Transverse colon (tissue), 4 donors: ENCODE data around the gene GNAI1. TPM values are rescaled to one million over a fixed set of nuclear protein-coding genes. Genes with fewer than 3 reads are reported as not detected.
A peak's percentile ranks its signal among the peaks of the same experiment; 100 is the strongest.

Source experiments
- DNase-seq: peaks from one replicate; pipeline ENCODE4 v3.0.0-alpha.2; 2019
- H3K27ac ChIP-seq, 4 donors: fragments of 200-600 bp; sonication (generic); 2 replicates each; pipeline ENCODE4 v1.5.1; 2016 to 2018; ENCODE audit warnings: inconsistent platforms in 4 of 4
- H3K27me3 ChIP-seq: fragments of 200-600 bp; sonication (generic); 2 replicates; pipeline ENCODE4 v1.5.1; 2017; ENCODE audit warnings: inconsistent platforms
- H3K36me3 ChIP-seq, 4 donors: fragments of 200-600 bp; sonication (generic); 2 replicates each; pipeline ENCODE4 v1.5.1; 2017 to 2019; ENCODE audit warnings: inconsistent platforms in 4 of 4
- H3K4me1 ChIP-seq, 4 donors: fragments of 200-600 bp; sonication (generic); 2 replicates each; pipeline ENCODE4 v1.5.1; 2017 to 2020; ENCODE audit warnings: inconsistent platforms in 4 of 4
- H3K4me3 ChIP-seq, 4 donors: fragments of 200-600 bp; sonication (generic); 1 replicate in 1 of 4; 2 replicates in 3 of 4; pipeline versions ENCODE4 v1.5.1 to v1.6.1; 2017 to 2019; ENCODE audit warnings: inconsistent platforms in 4 of 4
- H3K9me3 ChIP-seq, 2 donors: fragments of 200-600 bp; sonication (generic); 2 replicates each; pipeline ENCODE4 v1.5.1; 2017 to 2019; ENCODE audit warnings: inconsistent platforms in 2 of 2
- EP300 ChIP-seq: sonication (generic); formaldehyde crosslinking; IDR thresholded peaks from one replicate; pipeline ENCODE4 v1.6.1; 2017; ENCODE audit warnings: antibody characterized with exemption, low read depth
- POLR2A ChIP-seq: fragments of 450-650 bp; IDR thresholded peaks from one replicate; pipeline ENCODE4 v1.6.1; 2016; ENCODE audit warnings: antibody characterized with exemption, mild to moderate bottlenecking, moderate library complexity
- POLR2AphosphoS5 ChIP-seq, 3 donors: sonication (generic); formaldehyde crosslinking; IDR thresholded peaks; one replicate each; pipeline ENCODE4 v1.6.1; 2016; ENCODE audit warnings: antibody characterized with exemption in 3 of 3
- WGBS, 2 donors: methylation state at CpG; one replicate each; pipeline ENCODE4 v1.1.5; 2018; ENCODE audit warnings: low coverage in 1 of 2; 5-methylcytosine and 5-hydroxymethylcytosine counted together
- in situ Hi-C, 4 donors: fragments of 200-750 bp; cut with MboI; loops; one replicate each; pipeline versions ENCODE4 v1.15.0 to v1.15.1; 2017; ENCODE audit warnings: low sequenced_read_pairs in 3 of 4, low pct_ligation_motif_present in 1 of 4, low pct_unique_long_range_greater_than_20kb in 1 of 4
- intact Hi-C: fragments of 100-400 bp; cut with DNase I; formaldehyde crosslinking; loops from one replicate; pipeline ENCODE4 v1.15.1; 2023; ENCODE audit warnings: low total_unique reads
- total RNA-seq, 4 donors: library from RNA; depleted of rRNA; stranded (reverse); fragments of >200 nt; gene quantifications; one replicate each; pipeline ENCODE4 v1.1.0, GENCODE V29; 2016
- TF ChIP-seq, protein P1 (sequence below), 5 experiments: fragments of 200-600 bp in 3 of 5; fragments of 450-650 bp in 2 of 5; sonication (generic) in 3 of 5; IDR thresholded peaks; 1 replicate in 2 of 5; 2 replicates in 3 of 5; pipeline ENCODE4 v1.5.1; 2016 to 2017; ENCODE audit warnings: antibody characterized with exemption in 5 of 5, inconsistent platforms in 3 of 5, mild to moderate bottlenecking in 2 of 5, moderate library complexity in 1 of 5

Gene GNAI1
- total RNA-seq, 4 donors from 2014 or later: 3.0 to 46.0 (median 37.4) TPM

GRCh38 chr7:80098795-80099194, 35.8 kb upstream of the GNAI1 start:
- 88 to 90% methylated on average over 4 to 6 of the region's 6 CpGs for WGBS, 2 donors
- intact Hi-C loops: loop anchor here (10.0 kb wide), 1 partner anchor 296 kb away; no protein-coding TSS in a partner anchor
- in situ Hi-C loops: loop anchor here (10.0 to 25.0 kb wide), 2 partner anchors 289 to 296 kb away; no protein-coding TSS in a partner anchor
- DNase-seq: no peak
- no peaks in the 10 kb centered on the region for H3K9me3 ChIP-seq
- H3K4me1 ChIP-seq: no peaks in the 10 kb centered on the region
- no peak overlapping the region for H3K4me3 ChIP-seq
- H3K27me3 ChIP-seq: no peaks in the 10 kb centered on the region
- H3K36me3 ChIP-seq: no peaks in the 10 kb centered on the region
- TF ChIP-seq, protein P1, sequence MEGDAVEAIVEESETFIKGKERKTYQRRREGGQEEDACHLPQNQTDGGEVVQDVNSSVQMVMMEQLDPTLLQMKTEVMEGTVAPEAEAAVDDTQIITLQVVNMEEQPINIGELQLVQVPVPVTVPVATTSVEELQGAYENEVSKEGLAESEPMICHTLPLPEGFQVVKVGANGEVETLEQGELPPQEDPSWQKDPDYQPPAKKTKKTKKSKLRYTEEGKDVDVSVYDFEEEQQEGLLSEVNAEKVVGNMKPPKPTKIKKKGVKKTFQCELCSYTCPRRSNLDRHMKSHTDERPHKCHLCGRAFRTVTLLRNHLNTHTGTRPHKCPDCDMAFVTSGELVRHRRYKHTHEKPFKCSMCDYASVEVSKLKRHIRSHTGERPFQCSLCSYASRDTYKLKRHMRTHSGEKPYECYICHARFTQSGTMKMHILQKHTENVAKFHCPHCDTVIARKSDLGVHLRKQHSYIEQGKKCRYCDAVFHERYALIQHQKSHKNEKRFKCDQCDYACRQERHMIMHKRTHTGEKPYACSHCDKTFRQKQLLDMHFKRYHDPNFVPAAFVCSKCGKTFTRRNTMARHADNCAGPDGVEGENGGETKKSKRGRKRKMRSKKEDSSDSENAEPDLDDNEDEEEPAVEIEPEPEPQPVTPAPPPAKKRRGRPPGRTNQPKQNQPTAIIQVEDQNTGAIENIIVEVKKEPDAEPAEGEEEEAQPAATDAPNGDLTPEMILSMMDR (IDR thresholded peaks at IDR 0.05): no peak
- TF ChIP-seq POLR2A (no peak), POLR2AphosphoS5 (IDR thresholded peaks at IDR 0.05) (no peak), EP300 (no peak)
- H3K27ac ChIP-seq: no peak overlapping the region

GRCh38 chr7:80100254-80100653, 34.4 kb upstream of the GNAI1 start:
- no peak for DNase-seq
- in situ Hi-C loops: no loop called here
- no peaks in the 10 kb centered on the region for H3K9me3 ChIP-seq
- WGBS, 2 donors: 84 to 91% methylated on average over 3 to 4 of the region's 4 CpGs
- H3K4me3 ChIP-seq: no peak overlapping the region
- no peaks in the 10 kb centered on the region for H3K36me3 ChIP-seq
- H3K27ac ChIP-seq: no peak overlapping the region
- intact Hi-C loops: no loop called here
- TF ChIP-seq, protein P1 (IDR thresholded peaks at IDR 0.05): no peak
- TF ChIP-seq EP300: no peak
- H3K4me1 ChIP-seq: peaks cover 0 to 4% (median 1%) of the 10 kb centered on the region in 4 donors
- no peaks in the 10 kb centered on the region for H3K27me3 ChIP-seq

DNA sequence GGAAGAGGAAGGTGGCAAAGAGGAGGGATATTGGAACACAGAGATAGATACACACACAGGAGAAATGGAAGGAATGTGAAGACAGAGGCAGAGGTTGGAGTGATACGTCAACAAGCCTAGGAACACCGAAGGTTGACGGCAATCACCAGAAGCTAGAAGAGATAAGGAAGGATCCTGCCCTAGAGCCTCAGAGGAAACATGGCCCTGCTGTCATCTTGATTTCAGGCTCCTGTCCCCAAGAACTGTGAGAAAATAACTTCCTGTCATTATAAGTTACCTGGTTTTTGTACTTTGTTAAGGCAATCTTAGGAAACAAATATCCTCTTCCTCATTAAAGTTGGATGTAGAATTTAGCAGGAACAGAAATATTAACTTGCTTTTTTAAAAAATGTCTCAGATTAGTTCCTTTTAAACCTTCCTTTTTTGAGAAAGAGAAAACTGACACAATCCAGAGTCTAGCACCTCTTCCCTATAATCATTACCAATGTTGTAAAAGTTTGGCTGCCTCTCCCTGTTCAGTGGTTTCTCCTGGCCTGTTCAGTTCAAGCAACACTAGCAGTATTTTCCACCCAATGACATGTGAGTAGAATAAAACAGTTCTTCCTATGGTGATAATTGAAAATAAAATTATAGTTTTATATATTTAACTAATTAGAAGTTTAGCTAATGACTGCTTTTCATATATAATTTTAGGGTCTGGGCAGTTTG, 28.8 kb upstream of the GNAI1 start:
- intact Hi-C loops: no loop called here
- WGBS, 2 donors: 46% methylated on average over 3 of the region's 3 CpGs; no CpG with 5 or more reads in 1 of the 2 donors
- Histone ChIP-seq H3K27me3 (no peaks in the 10 kb centered on the region), H3K4me3 (peak overlapping the region in 1 of 4 donors; percentile 13), H3K27ac (peak overlapping the region; percentile 56 to 74 (median 72)), H3K9me3 (no peaks in the 10 kb centered on the region), H3K36me3 (no peaks in the 10 kb centered on the region), H3K4me1 (peaks cover 13 to 28% (median 23%) of the 10 kb centered on the region in 4 donors)
- in situ Hi-C loops: no loop called here
- TF ChIP-seq, protein P1 (IDR thresholded peaks at IDR 0.05): no peak
- TF ChIP-seq EP300: no peak
- TF ChIP-seq POLR2AphosphoS5 (IDR thresholded peaks at IDR 0.05): no peak
- TF ChIP-seq POLR2A: no peak
- no peak for DNase-seq

DNA sequence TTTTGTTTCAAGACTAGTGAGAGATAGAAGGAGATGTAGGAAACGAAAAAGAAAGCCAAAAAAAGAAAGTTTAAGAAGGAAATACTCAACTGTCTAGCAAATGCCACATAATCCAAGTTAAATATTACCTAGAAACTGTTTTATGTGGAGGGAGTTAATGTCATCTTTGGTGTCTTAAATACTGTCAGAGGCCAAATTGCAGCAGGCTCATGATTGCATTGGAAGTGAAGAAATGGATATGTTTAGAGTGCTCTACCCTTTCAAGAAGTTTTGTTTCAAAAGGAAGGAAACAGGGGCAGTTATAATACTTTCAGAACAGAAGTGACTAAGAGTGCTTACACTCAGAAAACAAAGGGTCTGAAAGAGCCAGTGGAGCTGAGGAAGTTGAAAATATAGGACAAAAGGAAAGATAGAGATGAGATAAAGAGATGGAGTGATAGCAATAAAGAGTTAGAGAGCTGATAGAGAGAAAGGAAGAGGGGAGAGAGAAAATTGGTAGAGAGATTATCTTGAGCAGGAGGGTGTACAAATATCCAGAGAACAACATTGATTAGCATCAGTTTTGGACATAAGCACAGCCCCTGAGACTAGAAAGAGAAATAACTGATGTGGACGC, 28.0 kb upstream of the GNAI1 start:
- H3K4me1 ChIP-seq: peaks cover 13 to 28% (median 23%) of the 10 kb centered on the region in 4 donors
- H3K9me3 ChIP-seq: no peaks in the 10 kb centered on the region
- no peak for DNase-seq
- 40 to 48% methylated on average over 2 of the region's 2 CpGs for WGBS, 2 donors
- H3K36me3 ChIP-seq: no peaks in the 10 kb centered on the region
- in situ Hi-C loops: no loop called here
- peak overlapping the region in 1 of 4 donors; percentile 13 for H3K4me3 ChIP-seq
- H3K27me3 ChIP-seq: no peaks in the 10 kb centered on the region
- H3K27ac ChIP-seq: peak overlapping the region; percentile 56 to 74 (median 72)
- peak in 1 of 3 donors; percentile 7 for TF ChIP-seq POLR2AphosphoS5 (IDR thresholded peaks at IDR 0.05)
- TF ChIP-seq POLR2A: no peak
- TF ChIP-seq, protein P1 (IDR thresholded peaks at IDR 0.05): no peak
- intact Hi-C loops: no loop called here
